IPS-18a (cell line): Measurements from ENCODE around the gene TMC4.
A peak's percentile ranks its signal among the peaks of the same experiment; 100 is the strongest.

Experiments used
- H3K27ac ChIP-seq: one replicate; pipeline ENCODE4 v1.5.1; 2013; ENCODE audit warnings: low read length
- H3K27me3 ChIP-seq: one replicate; pipeline ENCODE4 v1.6.1; 2013; ENCODE audit warnings: mild to moderate bottlenecking, low read length; ENCODE audit not compliant: control insufficient read depth, insufficient read depth
- H3K36me3 ChIP-seq: one replicate; pipeline ENCODE4 v1.6.1; 2013; ENCODE audit warnings: low read depth, low read length; ENCODE audit not compliant: control insufficient read depth
- H3K4me1 ChIP-seq: one replicate; pipeline ENCODE4 v1.6.1; 2013; ENCODE audit warnings: low read depth, low read length; ENCODE audit not compliant: control insufficient read depth
- H3K4me3 ChIP-seq: one replicate; pipeline ENCODE4 v1.5.1; 2013; ENCODE audit warnings: low read length
- H3K9ac ChIP-seq: one replicate; pipeline ENCODE4 v1.6.1; 2013; ENCODE audit warnings: mild to moderate bottlenecking, low read length, moderate library complexity
- H3K9me3 ChIP-seq: one replicate; pipeline ENCODE4 v1.6.1; 2013; ENCODE audit warnings: low read depth, low read length; ENCODE audit not compliant: control insufficient read depth

Gene TMC4

DNA sequence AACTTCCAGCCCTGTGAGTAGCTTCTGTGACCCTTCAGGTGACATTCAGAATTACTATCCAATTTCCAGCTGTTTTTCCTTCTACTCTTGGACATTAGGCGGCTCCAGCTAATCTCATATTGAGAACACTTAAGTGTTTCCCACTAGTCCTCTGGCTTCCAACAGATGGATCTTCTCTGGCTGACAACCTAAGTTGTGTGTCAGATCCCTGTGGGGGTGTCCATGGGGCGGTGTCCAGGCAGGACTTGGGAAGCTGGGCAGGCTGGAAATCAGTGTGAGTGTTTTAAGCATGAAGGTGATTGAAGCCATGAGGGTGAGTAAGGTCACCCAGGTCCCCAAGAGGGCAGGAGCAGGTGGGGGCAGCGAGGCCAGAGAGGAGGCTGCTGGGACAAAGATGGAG lies 25.3 kb downstream of the TMC4 start:
- peaks cover 92% of the 10 kb centered on the region for H3K36me3 ChIP-seq
- H3K27ac ChIP-seq: no peak overlapping the region
- no peaks in the 10 kb centered on the region for H3K4me1 ChIP-seq
- H3K4me3 ChIP-seq: no peak overlapping the region
- no peaks in the 10 kb centered on the region for H3K27me3 ChIP-seq
- no peaks in the 10 kb centered on the region for H3K9me3 ChIP-seq
- no peak overlapping the region for H3K9ac ChIP-seq

DNA sequence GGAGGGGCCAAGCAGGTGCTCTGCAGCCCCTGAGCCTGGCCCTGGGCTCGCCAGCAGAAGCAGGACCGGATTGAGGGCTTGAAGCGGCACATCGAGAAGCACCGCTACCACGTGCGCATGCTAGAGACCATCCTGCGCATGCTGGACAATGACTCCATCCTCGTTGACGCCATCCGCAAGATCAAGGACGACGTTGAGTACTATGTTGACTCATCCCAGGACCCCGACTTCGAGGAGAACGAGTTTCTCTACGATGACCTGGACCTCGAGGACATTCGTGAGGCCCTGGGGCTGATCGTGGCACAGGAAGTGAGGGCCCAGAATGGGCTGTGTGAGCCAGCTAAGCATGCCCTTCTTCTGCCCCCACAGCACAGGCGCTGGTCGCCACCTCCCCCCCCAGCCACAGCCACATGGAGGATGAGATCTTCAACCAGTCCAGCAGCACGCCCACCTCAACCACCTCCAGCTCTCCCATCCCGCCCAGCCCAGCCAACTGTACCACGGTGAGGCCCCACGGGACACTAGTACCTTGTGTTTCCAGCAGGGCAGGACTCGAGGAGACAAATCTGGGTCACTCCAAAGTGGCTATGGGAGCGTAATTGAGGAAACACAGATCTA lies 27.3 kb downstream of the TMC4 start:
- H3K27ac ChIP-seq: no peak overlapping the region

GRCh38 chr19:54142166-54142780 lies 30.7 kb downstream of the TMC4 start:
- Histone ChIP-seq H3K36me3 (peaks cover 60% of the 10 kb centered on the region), H3K9me3 (no peaks in the 10 kb centered on the region), H3K9ac (no peak overlapping the region), H3K27ac (no peak overlapping the region), H3K4me3 (no peak overlapping the region), H3K4me1 (no peaks in the 10 kb centered on the region), H3K27me3 (no peaks in the 10 kb centered on the region)

More for the DNA sequence above, 27.3 kb downstream of the TMC4 start:
- no peaks in the 10 kb centered on the region for H3K4me1 ChIP-seq
- peaks cover 89% of the 10 kb centered on the region for H3K36me3 ChIP-seq
- no peaks in the 10 kb centered on the region for H3K9me3 ChIP-seq
- no peak overlapping the region for H3K9ac ChIP-seq
- H3K4me3 ChIP-seq: no peak overlapping the region
- H3K27me3 ChIP-seq: no peaks in the 10 kb centered on the region

DNA sequence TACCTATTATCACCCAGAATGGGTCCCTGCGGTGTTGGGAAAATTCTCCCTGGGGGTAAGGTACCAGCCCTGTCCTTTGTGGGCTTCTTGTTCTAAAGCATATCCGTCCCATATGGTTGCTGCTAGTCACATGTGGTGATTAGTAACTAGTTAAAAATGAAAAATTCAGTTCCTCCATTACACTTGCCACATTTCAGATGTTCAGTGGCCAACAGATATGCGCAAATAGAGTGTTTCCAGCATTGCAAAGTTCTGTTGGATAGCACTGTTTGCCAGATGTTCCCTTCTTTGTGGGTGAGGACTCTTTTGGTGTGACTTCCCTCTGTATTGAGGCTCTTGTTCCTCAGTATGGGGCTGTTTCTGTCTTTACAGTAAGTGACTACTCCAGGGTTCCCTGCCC lies 31.6 kb downstream of the TMC4 start:
- Histone ChIP-seq H3K27ac (no peak overlapping the region), H3K9me3 (no peaks in the 10 kb centered on the region), H3K9ac (no peak overlapping the region), H3K27me3 (no peaks in the 10 kb centered on the region), H3K36me3 (peaks cover 51% of the 10 kb centered on the region), H3K4me1 (no peaks in the 10 kb centered on the region), H3K4me3 (no peak overlapping the region)

DNA sequence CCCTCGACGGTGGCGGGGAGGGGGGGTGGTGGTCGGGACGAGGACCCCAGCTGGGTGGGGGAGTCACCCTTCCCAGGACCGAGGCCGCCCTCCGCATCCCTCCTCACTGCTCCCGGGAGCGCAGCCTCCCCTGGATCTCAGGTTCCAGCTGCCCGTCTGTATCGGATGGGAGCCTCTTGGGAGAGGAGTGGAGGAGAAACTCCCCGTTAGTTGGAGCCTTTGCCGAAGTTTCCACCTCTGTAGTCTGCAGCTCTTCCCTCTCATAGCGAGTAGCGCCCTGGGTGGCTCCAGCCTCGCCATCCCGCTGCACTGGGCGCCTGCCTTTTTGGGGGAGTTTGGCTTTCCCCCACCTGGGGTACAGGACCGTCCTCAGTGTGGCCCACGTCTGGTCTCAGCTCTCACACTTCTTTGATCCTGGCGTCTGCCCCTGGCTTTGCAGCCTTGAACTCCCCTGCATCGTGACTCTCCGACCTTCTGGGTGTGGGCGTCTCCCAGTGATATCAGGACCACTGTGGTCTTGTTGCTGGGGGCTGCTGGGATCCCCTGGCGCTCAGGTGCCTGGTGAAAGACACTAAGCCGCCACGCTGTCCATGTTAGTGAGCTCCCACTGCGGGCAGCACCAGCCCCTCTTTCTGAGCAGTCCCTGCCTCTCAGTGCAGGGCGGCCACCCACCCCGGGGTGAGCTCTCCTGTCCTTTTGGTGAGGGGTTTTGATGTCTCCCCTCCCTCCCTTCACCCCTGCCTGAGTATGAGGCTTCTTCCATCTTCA lies 34.3 kb downstream of the TMC4 start:
- peak overlapping the region; percentile 92 for H3K9ac ChIP-seq
- peak overlapping the region; percentile 68 for H3K4me3 ChIP-seq
- H3K4me1 ChIP-seq: peaks cover 6% of the 10 kb centered on the region
- no peaks in the 10 kb centered on the region for H3K9me3 ChIP-seq
- H3K27me3 ChIP-seq: no peaks in the 10 kb centered on the region
- H3K36me3 ChIP-seq: peaks cover 24% of the 10 kb centered on the region
- H3K27ac ChIP-seq: no peak overlapping the region

DNA sequence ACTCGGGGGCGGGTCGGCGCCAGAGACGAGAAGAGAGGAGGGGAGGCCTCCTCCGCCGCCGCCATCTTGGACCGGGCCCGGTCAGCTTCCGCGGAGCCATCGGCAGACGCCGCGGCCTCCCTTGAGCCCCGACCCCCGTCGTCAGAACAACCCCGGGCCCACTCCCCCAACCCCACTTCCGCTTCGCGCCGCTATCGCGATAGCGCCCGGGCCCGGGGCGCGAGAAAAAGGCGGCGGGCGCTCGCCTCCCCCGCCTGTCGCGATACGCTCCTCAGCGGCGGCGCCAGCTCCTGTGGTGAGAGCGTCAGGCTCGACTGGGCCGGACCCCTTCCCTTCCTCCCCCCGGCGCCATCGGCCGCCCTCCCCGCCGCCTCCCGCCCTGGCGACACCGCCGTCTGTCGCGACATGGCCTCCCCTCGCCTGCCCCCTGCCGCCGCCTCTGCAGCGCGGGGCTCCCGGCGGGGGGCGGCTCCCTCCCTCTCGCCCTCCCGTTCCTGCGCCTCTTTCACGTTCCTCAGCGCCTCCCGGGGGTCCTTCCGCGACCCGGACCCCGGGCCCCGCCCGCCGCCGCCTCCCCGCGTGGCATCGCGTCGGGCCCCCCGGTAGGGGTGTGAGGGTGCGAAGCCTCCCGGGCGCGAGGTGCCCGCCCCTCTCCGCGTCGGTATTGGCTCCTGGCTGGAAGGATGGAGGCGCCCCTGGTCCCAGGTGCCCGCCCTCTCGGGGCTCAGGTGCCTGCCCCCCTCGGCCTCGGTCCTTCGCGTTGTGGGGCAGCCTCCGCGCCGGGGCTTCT lies 35.1 kb downstream of the TMC4 start, which contains the start of gene CNOT3:
Gene CNOT3 (plus strand): TSS at position 64 of the 790 bp plus-strand sequence. CDS start 5,217 bp downstream, outside the sequence.
- H3K4me1 ChIP-seq: peaks cover 6% of the 10 kb centered on the region
- H3K36me3 ChIP-seq: peaks cover 16% of the 10 kb centered on the region
- H3K9ac ChIP-seq: peak within 1 kb of the TSS; percentile 92
- H3K27me3 ChIP-seq: no peaks in the 10 kb centered on the region
- peak within 1 kb of the TSS; percentile 56 for H3K27ac ChIP-seq
- H3K9me3 ChIP-seq: no peaks in the 10 kb centered on the region
- peak within 1 kb of the TSS; percentile 80 for H3K4me3 ChIP-seq

GRCh38 chr19:54136864-54137698 lies 35.9 kb downstream of the TMC4 start:
- H3K4me1 ChIP-seq: peaks cover 6% of the 10 kb centered on the region
- no peak overlapping the region for H3K27ac ChIP-seq
- H3K9ac ChIP-seq: peak overlapping the region; percentile 92
- peaks cover 8% of the 10 kb centered on the region for H3K36me3 ChIP-seq
- H3K9me3 ChIP-seq: no peaks in the 10 kb centered on the region
- H3K27me3 ChIP-seq: no peaks in the 10 kb centered on the region
- H3K4me3 ChIP-seq: peak overlapping the region; percentile 80

- H3K9me3 ChIP-seq: no peaks in the 10 kb centered on the region
- H3K27ac ChIP-seq: no peak overlapping the region
- no peaks in the 10 kb centered on the region for H3K27me3 ChIP-seq
- peak overlapping the region; percentile 80 for H3K4me3 ChIP-seq
- H3K4me1 ChIP-seq: peaks cover 6% of the 10 kb centered on the region
- peaks cover 4% of the 10 kb centered on the region for H3K36me3 ChIP-seq
- peak overlapping the region; percentile 33 for H3K9ac ChIP-seq
Observed at GRCh38 chr19:54136086-54136863, 36.7 kb downstream of the TMC4 start.

GRCh38 chr19:54133957-54134590 lies 38.9 kb downstream of the TMC4 start:
- Histone ChIP-seq H3K27ac (no peak overlapping the region), H3K9me3 (no peaks in the 10 kb centered on the region), H3K36me3 (peaks cover 24% of the 10 kb centered on the region), H3K27me3 (no peaks in the 10 kb centered on the region), H3K4me1 (peaks cover 6% of the 10 kb centered on the region), H3K4me3 (no peak overlapping the region), H3K9ac (no peak overlapping the region)
